Activated CD4-positive, alpha-beta T cell treated with anti-CD3 and anti-CD28 coated beads for 48 hours (primary cell): ENCODE measurements around the gene FERMT2.
"Not testable (repeated sequence)": the region's sequence is repeated elsewhere in the genome, so short reads cannot be mapped to it uniquely, and the experiment has no call there.

Experiments
- DNase-seq: peaks from one replicate; pipeline ENCODE4 v3.0.0-alpha.2; 2020

The FERMT2 gene

DNA sequence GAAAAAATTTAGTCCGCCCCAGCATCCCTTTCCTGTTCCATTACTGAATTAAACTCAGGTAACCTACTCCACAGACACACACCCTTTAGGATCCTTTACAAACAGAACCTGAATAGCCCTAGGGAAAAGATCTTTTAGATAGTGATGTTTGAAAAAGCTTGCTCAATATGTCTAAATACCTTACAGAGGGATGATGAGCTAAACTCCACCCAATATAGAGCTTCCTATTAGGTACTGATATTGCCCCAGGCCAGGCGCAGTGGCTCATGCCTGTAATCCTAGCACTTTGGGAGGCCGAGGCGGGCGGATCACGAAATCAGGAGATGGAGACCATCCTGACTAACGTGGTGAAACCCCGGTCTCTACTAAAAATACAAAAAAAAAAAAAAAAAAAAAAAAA lies 50.1 kb downstream of the FERMT2 start:
- no peak for DNase-seq

DNA sequence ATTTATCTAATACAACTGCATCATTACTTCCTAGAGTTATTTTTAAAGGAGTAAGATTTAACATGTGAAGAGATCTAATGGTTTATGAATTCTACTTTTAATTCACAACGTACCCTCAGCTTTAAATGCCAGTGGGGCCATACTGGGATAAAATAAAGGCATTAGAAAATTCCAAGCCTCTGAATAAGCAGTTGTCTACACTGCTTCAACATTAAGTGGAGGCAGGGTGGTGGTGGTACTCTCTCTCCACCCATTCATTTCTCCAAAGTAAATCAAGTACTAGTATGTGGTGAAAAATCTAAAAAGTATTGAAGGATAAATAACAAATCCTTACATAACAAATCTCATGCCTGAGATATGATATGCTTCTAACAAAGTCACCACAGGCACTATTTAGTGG lies 52.4 kb downstream of the FERMT2 start:
- no peak for DNase-seq

DNA sequence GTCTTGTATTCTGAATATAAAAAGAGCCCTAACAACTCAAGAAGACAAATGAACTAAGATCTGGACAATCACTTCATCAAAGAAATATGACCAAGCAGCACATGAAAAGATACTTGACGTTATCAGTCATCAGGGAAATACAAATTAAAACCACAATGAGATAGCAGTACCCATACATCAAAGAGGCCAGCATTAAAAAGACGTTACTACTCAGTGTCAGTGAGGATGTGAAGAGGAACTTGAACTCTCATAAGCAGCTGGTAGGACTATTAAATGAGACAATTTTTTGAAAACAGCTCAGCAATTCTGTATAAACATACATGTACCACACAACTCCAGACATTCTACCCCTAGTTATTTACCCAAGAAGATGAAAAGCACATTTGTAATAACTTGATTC lies 55.9 kb downstream of the FERMT2 start:
- DNase-seq, result no peak

DNA sequence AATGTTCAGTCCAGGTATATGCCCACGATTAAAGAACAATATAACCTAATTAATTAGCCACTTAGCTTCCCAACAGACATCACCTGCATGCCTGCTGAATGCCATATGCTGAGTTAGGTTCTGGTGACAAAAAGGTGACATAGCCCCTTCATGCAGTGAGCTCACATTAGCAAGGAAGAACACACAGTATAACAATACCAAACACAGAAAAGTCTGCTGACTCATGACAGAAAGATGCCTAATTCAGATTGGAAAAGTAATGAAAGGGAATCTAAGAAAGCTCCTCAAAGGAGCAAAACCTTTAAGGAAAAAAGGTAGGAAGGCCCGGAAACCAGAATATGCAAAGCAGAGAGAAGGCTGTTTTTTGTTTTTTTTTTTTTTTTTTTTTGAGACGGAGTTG lies 59.0 kb downstream of the FERMT2 start:
- no peak for DNase-seq

DNA sequence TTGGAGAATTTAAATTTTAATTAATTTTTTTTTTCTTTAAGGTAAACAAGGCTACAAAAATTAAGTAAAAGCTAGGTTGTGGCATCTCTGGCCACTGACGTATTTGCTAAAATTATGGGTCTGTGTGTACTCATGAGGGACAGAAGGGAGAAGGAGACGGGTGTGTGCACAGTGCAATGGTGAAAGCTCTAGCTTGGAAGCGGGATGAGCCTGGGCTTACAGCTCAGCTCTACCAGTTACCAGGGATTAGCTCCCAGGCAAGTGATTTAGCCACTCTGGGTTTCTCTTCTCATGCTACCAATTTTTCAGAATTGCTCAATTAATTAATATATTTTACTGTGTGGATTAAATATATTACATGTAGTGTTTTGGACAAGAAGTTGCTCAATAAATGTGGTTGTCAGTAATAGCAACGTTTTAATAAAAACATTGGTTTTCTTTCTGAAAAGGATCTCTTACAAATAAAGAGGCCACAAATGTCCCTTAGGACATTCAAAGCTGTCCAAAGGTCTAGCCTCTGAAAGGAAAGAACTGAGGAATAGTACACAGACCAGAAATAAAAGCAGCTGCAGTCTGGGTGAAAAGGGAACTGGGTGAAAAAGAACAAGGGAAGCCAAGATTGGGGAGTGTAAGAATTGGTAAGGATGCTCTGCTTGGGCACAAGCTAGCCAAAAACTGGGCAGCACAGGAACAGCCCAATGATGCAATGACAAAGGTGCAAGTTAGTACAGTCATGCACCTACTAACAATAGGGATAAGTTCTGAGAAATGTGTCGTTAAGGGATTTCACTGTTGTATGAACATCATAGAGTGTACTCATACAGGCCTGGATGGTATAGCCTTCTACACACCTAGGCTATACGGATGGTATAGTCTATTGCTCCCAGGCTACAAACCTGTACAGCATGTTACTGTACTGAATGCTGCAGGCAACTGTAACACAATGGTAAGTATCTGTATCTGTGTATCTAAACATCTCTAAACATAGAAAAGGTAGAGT lies 61.7 kb downstream of the FERMT2 start:
- no peak for DNase-seq

DNA sequence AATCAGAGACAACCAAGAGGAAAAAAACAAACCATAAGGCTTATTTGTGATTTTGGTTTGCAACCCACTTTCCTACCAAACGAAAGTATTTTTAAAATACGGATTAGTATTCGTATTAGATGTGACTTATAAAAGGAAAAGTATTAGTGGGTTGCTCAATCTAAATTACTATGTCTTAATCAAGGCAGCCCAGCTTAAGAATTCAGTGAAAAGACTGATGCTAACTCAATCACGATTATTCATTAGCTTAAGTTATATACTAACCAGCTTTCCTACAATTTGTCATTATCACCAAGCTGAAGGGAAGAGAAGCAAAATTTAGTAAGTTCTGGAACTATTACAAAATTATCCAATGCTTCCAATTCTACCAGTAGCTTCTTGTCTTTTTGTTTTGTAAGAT lies 62.7 kb downstream of the FERMT2 start:
- DNase-seq, result no peak

DNA sequence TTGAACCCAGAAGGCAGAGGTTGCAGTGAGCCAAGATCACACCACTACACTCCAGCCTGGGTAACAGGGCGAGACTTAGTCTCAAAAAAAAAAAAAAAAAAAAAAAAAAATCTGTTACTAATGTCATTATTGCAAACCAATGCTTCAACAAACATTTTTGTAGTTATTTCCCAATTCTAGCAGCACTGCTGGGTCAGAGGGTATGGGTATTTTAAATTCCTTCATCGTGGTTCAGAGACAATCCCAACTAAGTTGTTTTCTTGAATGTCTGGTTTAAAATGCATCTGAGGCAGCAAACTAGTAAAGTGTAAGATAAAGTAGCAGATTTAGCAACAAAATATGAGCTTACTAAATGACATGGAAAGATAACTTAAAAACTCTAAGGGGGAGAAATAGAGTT lies 65.6 kb downstream of the FERMT2 start:
- no peak for DNase-seq

DNA sequence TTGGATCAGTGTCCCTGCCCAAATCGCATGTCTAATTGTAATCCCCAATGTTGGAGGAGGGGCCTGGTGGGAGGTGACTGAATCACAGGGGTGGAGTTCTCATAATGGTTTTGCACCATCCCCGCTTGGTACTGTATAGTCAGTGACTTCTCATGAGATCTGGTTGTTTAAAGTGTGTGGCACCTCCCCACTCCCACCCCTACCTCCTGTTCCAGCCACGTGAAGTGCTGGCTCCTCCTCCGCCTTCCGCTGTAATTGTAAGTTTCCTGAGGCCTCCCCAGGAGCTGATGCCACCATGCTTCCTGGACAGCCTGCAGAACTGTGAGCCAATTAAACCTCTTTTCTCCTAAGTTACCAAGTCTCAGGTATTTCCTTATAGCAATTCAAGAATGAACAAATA lies 67.2 kb downstream of the FERMT2 start:
- no peak for DNase-seq

DNA sequence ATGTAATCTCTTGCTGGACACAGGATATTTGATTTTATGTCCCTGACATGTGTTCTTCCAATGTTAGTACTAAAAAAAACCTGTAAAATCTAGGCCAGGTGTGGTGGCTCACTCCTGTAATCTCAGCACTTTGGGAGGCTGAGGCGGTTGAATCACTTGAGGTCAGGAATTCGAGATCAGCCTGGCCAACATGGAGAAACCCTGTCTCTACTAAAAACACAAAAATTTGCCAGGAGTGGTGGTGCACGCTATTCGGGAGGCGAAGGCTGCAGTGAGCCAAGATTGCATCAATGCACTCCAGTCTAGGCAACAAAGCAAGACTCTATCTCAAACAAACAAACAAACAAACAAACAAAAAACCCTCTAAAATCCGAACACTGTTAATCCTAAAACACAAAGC lies 68.0 kb downstream of the FERMT2 start:
- DNase-seq, result no peak

DNA sequence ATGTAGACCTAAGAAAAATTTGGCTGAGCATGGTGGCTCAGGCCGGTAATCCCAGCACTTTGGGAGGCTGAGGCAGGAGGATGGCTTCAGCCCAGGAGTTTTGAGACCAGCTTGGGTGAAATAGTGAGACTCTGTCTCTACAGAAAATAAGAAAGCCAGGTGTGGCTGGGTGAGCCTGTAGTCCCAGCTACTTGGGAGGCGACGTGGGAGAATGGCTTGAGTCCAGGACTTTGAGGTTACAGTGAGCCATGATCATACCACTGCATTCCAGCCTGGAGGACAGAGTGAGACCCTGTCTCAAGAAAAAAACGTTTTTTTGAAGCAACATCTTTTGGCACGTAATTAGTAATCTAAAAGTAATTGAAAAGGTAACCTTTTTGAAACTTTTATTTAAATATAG lies 70.9 kb downstream of the FERMT2 start:
- no peak for DNase-seq

DNA sequence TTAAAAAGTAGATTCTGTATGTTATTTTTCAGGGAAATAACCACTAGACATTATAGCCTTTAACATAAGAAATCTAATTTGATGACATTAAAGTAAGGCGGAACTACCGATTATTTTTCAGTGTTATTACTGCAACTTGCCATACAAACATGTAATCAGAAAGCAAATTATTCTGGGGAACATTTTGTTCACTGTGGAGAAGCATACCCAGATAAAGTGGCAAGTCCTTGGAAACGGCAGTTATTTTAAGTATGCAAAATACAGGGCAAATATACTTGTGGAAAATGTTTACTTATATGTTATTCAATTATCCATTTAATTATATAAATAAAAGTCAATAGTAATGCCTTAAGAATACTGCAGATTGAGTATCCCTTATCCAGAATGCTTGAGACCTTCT lies 71.9 kb downstream of the FERMT2 start:
- no peak for DNase-seq

DNA sequence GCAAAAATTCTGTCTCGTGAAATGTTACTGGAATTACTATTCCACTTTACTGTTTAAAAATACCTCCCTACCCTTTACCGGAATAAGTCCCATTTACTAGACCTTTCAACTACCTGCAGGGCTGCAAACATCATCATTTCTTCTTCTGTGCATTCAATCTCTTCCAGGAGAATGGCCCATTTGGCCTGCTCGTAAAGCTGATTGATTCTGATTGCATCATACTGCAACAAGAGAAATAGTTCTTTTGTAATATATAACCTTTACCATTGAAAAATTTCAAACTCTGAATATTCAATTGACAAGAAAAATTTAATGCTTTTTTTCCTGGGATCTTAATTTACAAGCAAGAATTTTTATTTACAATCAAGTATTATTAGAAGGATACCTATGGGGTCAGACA lies 72.4 kb downstream of the FERMT2 start:
- DNase-seq, result no peak

DNA sequence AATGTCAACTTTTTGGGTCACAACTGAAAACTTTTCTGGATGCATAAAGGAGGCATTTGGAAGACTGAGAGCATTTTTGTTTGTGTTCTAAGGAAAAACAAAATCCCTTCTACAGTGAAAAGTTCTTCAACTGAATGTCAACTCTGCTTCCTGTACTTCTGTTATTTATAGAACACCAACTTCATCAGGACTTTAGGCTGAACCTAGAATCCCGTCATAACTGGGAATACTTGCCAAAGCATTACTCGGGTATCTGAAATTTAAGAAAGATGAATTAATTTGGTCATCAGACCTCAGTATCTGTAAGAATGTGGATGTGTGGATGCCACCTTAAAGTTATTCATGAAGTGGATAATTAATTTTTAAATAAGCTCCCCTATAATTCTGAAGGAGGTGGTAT lies 73.2 kb downstream of the FERMT2 start:
- DNase-seq, result no peak

DNA sequence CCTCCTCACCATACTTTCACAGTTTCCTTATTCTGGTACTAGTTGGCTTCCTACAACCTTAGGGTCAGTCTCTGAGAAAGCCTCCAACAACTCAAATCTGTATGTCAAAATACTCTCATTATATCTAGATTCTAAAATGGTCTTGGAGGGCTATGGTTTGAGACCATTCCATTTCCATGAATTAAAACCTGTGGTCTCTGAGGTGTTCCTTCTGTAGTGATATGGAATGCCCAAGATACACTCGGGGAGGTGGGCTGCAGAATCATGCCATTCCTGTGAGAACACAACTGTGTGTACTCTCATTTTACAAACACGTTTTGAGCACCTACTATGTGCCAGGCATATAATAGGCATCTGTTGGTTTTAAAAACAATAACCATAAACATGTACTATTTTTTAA lies 74.0 kb downstream of the FERMT2 start:
- no peak for DNase-seq

DNA sequence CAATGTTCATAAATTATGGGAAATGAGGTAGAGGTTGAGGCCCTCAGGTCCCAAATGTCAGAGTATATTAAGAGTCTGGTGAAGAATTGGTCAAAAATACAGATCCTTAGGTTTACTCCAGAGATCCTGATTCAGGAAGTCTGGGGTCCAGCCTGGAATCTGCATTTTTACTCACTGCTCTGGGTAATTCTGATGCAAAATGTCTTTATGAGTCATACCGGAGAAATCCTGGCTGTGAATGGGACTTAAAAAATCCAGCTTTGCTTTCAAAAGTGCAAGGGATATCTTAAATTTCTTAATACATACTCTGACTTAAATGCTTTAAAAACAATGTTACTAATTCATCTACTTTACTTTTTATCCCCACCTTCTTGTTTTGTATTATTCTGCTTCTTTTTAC lies 74.5 kb downstream of the FERMT2 start:
- DNase-seq, result no peak

DNA sequence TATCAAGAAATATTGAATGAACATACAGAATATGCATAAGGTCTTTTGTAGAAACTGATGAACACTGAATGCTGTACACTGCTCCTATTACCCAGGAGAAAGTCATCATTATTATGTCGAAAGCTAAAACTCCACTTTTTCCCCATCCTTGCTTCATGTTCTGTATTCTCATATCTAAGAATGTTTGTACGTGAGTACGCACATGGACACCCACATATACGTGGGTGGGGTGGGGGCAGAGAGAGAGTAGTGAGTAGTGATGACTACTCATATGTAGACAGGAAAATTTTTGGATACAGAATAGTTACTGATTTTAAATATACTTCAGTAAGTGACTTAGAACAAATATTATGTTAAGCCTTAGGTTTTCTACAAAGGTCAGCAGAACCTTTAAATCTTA lies 75.1 kb downstream of the FERMT2 start:
- DNase-seq, result no peak

DNA sequence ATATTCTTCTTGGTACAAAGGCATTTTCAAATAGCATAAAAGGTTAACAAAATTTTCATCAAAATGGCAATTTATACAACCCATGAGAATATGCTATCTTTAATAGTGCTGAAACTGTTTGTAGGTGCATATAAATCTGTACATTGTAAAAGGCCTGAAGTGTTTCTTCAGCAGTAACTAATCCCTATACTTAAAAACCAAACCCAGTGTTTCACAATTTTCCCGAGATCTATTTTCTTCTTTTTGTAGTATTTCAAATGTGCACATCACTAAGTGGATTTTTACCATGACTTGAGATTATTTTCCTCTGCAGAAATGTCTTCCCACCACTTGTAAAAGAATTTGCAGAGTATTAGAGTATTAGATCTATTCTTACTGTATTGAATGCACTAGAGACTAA lies 76.5 kb downstream of the FERMT2 start:
- no peak for DNase-seq

DNA sequence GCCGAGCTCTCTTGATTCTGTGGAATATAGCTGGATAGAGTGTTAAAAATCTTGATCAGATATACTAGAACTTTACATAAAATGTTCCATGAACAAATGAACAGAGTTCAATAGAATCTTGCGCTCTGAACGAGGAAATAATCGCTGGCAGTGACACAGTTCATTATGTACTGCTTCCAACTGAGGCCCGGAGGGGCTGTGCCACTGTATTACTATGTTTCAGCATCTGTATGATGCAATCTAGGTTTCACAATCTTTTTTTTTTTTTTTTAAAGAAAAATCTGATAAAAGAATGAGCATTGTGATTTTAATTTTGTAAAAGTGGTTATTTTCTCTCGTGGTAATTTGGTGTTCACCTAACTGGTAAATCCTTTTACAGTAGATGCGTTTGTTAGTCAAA lies 77.2 kb downstream of the FERMT2 start:
- no peak for DNase-seq

DNA sequence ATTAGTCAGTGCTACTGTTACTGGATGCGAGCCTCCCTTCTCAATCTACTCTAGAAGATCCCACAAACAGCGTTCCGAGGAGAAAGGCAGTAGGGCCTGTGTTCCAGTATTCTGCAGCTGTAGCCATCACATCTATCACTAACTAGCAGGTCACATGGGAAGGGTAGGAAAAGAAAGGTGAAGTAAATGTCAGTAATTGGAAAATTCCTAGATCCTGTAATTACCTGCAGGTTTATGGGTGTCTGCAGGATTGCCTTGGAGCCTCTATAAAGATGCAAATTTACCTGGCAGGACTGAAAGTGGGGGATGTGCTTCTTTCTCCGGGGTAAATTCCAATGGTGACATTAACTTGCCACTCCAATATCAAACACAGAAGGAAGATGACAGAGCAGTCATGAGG lies 77.8 kb downstream of the FERMT2 start:
- no peak for DNase-seq

DNA sequence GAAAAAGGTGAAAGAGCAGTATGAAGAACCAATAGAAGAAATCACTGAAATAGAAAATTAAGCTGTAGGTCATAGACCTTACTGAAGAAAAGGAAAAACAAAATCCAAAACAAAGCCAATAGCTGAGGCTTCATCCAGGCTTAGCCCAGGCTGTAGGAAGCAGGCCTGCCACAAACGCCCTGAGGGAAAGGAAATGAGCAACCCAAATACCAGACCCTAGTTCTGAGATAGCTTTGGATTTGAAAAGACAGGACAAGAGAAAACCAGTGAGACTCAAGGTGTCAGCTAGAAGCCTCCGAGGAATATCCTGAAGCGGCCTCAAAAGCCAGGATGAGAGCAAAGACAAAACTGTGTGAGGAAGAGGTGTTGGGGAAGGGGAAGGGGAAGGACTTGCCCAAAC lies 79.2 kb downstream of the FERMT2 start:
- no peak for DNase-seq

DNA sequence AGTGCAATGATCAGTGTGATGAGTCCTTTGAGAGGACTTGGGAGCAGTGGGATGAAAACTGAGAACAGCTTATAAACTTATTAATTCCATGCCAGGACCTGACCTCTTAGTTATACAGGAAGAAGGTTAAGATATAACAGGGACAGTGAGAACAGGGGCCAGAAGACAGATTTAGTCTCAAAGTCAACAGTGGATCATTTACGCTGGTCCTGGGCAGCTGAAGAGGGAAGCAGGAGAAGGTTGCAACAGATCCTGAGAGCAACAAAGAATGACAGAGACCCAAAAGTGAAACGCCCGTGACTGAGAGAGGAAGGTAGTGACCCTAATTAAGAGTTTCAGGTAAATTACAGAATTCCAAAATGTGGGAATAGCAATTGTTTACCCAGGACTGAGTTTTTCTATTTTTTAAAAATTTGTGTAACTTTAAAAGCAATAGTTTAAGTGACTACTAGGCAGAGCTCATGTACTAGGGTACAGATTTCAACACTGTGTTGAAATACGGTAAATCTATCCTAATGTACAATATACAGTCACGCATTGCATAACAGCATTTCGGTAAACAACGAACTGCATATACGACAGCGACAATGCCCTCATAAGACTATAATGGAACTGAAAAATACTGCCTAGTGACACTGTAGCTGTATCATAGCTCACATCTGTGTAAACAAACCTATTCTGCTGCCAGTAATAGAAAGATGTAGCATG lies 81.8 kb downstream of the FERMT2 start:
- no peak for DNase-seq

DNA sequence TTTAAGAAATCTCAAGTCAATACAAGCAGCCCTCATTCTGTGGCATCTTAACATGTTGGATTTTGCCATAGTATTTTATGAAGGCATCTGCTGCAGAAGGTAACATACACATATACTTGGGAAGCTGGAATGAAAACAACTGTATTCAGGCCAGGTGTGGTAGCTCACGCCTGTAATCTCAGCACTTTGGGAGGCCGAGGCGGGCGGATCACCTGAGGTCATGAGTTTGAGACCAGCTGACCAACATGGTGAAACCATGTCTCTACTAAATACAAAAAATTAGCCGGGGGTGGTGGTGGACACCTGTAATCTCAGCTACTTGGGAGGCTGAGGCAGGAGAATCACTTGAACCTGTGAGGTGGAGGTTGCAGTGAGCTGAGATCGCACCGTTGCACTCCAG lies 86.0 kb downstream of the FERMT2 start:
- DNase-seq, result not testable (repeated sequence)

DNA sequence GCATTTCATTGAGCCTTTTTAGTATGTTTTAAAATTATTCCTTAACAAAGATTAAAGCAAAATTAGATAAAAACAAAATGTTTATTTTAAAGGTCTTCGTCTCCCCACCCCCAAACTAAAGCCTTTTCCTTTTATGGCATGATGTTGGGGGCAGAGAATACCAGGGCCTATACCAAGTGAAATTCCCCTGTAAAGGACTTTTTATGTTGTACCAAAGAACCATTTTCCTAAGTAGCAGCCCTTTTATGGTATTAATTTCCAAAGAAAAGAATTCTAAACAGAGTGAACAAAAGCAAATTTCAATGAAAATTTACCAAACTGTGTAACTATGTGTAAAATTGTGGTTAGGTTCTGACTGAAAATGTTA lies 87.5 kb downstream of the FERMT2 start:
- DNase-seq, result no peak

DNA sequence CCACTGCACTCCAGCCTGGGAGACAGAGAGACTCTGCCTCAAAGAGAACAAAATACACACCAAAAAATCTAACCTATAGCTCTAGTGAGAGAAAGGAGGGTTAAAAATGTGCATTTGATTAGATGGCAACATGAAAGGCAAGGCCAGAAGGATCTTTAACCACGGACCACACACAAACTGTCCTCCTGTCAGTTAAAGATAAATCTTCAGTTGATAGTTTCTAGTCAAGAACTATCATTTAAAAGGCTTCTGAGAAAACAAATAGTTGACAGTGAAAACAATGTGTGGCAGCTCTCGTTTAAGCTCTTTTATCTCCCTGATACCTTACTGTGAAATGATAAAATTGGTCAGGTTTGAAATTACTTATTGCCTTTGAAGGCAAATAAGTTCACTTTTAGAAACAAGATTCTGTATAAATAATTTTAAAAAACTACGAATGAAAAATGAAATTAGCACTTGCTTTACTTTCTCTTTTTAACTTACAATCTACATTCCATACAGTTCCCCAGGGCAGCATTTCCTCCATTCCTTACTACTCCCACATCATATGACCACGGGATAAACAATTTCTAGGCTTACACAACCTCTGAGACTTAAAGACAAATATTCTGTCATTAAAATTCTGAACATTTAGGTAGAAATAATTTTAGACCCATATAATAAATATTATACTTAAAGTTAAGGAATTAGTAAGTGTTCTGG lies 88.1 kb downstream of the FERMT2 start:
- no peak for DNase-seq
